GM12891 (cell line): Measurements from ENCODE around the gene LAMP1.
"Not testable (repeated sequence)": the region's sequence is repeated elsewhere in the genome, so short reads cannot be mapped to it uniquely, and the experiment has no call there.

Experiments
- DNase-seq: peaks from one replicate; pipeline ENCODE4 v3.0.0; 2011; ENCODE audit warnings: low spot score; ENCODE audit not compliant: insufficient read length
- FAIRE-seq: peaks from 2 replicates; lab custom pipeline; 2011; peaks lifted over from hg19 to GRCh38; lab: Jason Lieb, UNC
- PAX5 ChIP-seq: IDR thresholded peaks from 2 replicates; pipeline ENCODE4 v1.6.1; 2011; ENCODE audit warnings: low read length, moderate library complexity, mild to moderate bottlenecking; ENCODE audit not compliant: insufficient read depth, severe bottlenecking
- POLR2A ChIP-seq: IDR thresholded peaks from 2 replicates; pipeline ENCODE4 v1.6.1; 2011; ENCODE audit warnings: low read depth, low read length, control low read depth
- POLR2AphosphoS5 ChIP-seq: IDR thresholded peaks from 2 replicates; pipeline ENCODE4 v1.6.1; 2011; ENCODE audit warnings: low read depth, low read length, control low read depth
- POU2F2 ChIP-seq: IDR thresholded peaks from 2 replicates; pipeline ENCODE4 v1.6.1; 2011; ENCODE audit warnings: low read depth, mild to moderate bottlenecking, control low read depth, low read length, moderate library complexity
- SPI1 ChIP-seq: IDR thresholded peaks from 2 replicates; pipeline ENCODE4 v1.6.1; 2011; ENCODE audit warnings: low read depth, low read length, control low read depth
- TAF1 ChIP-seq: IDR thresholded peaks from 2 replicates; pipeline ENCODE4 v1.6.1; 2011; ENCODE audit warnings: low read depth, low read length, control low read depth

LAMP1 gene

DNA sequence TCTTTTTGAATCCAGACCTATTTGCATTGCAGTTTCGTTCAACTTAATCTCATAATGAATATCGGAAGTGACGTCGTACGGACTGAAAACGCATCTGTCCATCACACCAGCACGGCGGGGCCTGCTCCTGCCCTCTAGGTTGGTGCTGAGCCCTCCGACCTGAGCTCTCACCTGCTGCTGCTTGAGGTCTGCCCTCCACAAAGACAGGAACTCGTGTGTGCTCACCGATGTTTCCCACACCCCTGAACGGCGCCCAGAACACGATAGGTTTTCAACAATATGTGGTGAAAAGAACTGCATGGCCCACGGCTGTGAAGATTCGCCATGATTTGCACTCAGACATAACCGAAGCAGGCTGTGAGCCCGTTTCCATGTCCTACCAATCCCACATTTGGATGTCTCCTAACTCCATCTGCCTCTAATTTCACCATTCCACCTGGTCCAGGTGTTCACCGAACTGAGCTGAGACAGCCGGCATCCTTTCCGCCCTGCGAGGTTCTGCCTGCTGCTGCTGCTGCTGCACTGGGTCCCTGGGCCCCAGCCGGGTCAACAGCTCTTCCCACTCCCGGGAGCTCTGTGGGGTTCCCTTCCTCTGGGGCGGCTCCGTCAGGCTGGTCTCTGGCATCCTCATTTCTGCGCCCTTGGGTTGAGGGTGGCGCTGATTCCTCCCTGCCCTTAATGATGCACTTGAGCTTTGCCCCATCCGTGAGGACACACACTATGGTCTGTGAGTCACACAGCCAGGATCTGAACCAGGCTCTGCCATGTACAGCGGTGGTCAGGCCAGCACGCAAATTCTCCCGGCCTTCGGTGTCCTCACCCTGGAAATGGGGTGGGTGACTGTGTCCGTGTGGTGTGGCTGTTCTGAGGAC lies 46.0 kb downstream of the LAMP1 start:
- FAIRE-seq = no peak
- TF ChIP-seq POLR2AphosphoS5 (no peak), SPI1 (no peak)
- DNase-seq = no peak

GRCh38 chr13:113343692-113343968 lies 46.6 kb downstream of the LAMP1 start:
- DNase-seq = no peak
- FAIRE-seq = no peak
- no peak for TF ChIP-seq PAX5
- TF ChIP-seq POLR2AphosphoS5 = no peak
- no peak for TF ChIP-seq TAF1
- no peak for TF ChIP-seq SPI1
- TF ChIP-seq POU2F2 = no peak
- no peak for TF ChIP-seq POLR2A

DNA sequence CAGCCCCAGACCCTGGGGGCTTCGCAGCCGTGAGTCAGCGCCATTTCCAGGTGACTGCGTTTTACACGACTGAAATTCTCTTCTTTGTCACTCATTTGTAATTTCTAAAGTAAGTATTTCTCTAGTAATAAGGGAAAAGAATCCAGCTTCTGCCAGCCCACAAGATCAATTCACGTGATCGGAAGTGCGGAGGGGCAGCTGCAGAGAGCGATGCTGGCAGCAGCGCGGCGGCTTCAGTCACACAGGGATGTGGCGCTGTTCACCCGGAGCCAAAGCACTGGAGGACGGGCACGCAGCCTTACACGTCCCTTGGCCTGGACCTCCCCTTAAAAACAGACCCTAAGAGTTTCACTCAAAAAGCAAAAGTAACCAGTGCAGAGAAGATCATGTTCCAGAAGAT lies 48.4 kb downstream of the LAMP1 start:
- DNase-seq = no peak
- TF ChIP-seq POLR2AphosphoS5 (no peak), PAX5 (no peak), POLR2A (no peak), SPI1 (no peak), TAF1 (no peak), POU2F2 (no peak)
- FAIRE-seq = no peak

GRCh38 chr13:113347736-113348225 lies 50.7 kb downstream of the LAMP1 start:
- not testable (repeated sequence) for DNase-seq, FAIRE-seq

DNA sequence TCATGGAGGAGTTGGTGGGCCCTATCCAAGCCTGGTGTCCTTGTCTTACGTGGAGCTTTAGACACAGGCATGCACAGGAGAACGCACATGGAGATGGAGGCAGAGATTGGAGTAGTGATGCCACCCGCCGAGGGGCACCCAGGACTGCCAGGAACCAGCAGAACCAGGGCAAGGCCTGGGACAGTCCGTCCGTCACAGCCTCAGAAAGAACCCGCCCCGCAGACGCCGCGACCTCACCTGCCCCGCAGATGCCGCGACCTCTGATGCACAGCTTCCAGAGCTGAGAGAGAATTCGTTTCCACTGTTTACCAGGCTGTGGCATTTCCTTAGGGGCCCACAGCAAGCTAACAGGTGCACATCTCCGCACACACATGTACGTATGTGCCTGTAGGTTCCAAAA lies 51.6 kb downstream of the LAMP1 start:
- FAIRE-seq = no peak

DNA sequence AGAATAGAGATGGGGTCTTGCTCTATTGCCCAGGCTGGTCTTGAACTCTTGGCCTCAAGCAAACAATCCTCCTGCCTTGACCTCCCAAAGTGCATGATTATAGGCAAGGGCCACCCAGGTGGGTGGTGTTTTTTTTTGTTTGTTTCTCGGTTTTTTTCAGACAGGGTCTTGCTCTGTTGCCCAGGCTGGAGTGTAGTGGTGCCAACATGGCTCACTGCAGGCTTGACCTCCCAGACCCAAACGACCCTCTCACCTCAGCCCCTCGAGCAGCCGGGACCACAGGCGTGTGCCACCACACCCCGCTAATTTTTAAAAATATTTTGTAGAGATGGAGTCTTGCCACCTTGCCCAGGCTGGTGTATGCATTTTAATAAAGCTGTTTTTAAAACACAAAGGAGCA lies 52.0 kb downstream of the LAMP1 start:
- FAIRE-seq = no peak
- TF ChIP-seq SPI1 (no peak), POU2F2 (no peak), POLR2AphosphoS5 (no peak), PAX5 (no peak), TAF1 (no peak), POLR2A (no peak)
- no peak for DNase-seq

More for the DNA sequence above, 51.6 kb downstream of the LAMP1 start:
- no peak for TF ChIP-seq POU2F2
- DNase-seq = no peak

DNA sequence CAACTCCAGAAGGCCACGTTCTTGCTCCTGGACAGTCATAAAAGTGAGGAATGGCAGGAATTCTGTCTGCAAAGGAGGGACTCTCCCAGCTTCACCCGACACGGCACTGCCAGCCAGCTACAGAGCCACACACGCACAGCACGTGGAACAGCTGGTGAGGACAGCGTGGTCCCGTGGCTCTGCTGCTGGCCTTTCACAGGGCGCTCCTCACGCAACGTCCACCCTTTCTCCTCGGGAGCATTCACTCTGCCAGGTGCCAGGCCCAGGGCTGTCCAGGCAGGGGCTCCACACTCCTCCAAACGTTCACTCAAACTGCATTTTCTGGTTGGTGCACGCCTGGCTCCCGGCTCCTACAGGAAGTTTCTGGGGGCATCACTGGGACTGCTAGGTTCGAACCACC lies 52.5 kb downstream of the LAMP1 start:
- TF ChIP-seq POU2F2 (no peak), POLR2A (no peak), TAF1 (no peak), SPI1 (no peak), POLR2AphosphoS5 (no peak), PAX5 (no peak)
- FAIRE-seq (no peak), DNase-seq (no peak)

GRCh38 chr13:113350065-113350937 lies 53.3 kb downstream of the LAMP1 start:
- no peak for DNase-seq
- no peak for FAIRE-seq
- no peak for TF ChIP-seq POLR2AphosphoS5
- no peak for TF ChIP-seq POU2F2
- TF ChIP-seq POLR2A = no peak
- TF ChIP-seq SPI1 = no peak
- no peak for TF ChIP-seq PAX5
- no peak for TF ChIP-seq TAF1

GRCh38 chr13:113350938-113351335 lies 53.9 kb downstream of the LAMP1 start:
- no peak for FAIRE-seq
- no peak for DNase-seq
- TF ChIP-seq TAF1 = no peak
- no peak for TF ChIP-seq POU2F2
- TF ChIP-seq POLR2AphosphoS5 = no peak
- no peak for TF ChIP-seq POLR2A
- TF ChIP-seq PAX5 = no peak
- no peak for TF ChIP-seq SPI1

- FAIRE-seq (no peak), DNase-seq (no peak)
- no peak for TF ChIP-seq POLR2A
- TF ChIP-seq SPI1 = no peak
- TF ChIP-seq POLR2AphosphoS5 = no peak
- TF ChIP-seq POU2F2 = no peak
- no peak for TF ChIP-seq PAX5
- TF ChIP-seq TAF1 = no peak
Measured at GRCh38 chr13:113351514-113352026, 54.5 kb downstream of the LAMP1 start.
